H1 (cell line): ENCODE data around the gene RALGDS.

Experiments used
- BACH1 ChIP-seq: IDR thresholded peaks from 2 replicates; pipeline ENCODE4 v1.6.1; 2012; ENCODE audit warnings: low read length, improper control_type of control experiment
- CHD2 ChIP-seq: IDR thresholded peaks from 2 replicates; pipeline ENCODE4 v1.6.1; 2012; ENCODE audit warnings: low read length, improper control_type of control experiment
- CHD7 ChIP-seq: fragments of 300-600 bp; sonication (generic); IDR thresholded peaks from 2 replicates; pipeline ENCODE4 v1.7.1; 2012; ENCODE audit warnings: low read length, moderate library complexity, mild to moderate bottlenecking, inconsistent platforms; ENCODE audit not compliant: insufficient replicate concordance
- CTCF ChIP-seq, 3 experiments: IDR thresholded peaks; 1 replicate in 2 of 3; 2 replicates in 1 of 3; pipeline versions ENCODE4 v1.5.1 to v1.6.1; 2011; ENCODE audit warnings: low read length in 3 of 3, mild to moderate bottlenecking in 3 of 3, inconsistent platforms in 2 of 3, low read depth in 1 of 3, moderate library complexity in 1 of 3; ENCODE audit not compliant: insufficient read depth in 1 of 3; ENCODE audit errors: control extremely low read depth in 1 of 3
- EP300 ChIP-seq, 2 experiments: IDR thresholded peaks; 1 replicate in 1 of 2; 2 replicates in 1 of 2; pipeline ENCODE4 v1.6.1; 2011 to 2012; ENCODE audit warnings: low read depth in 2 of 2, low read length in 2 of 2, mild to moderate bottlenecking in 2 of 2, borderline replicate concordance in 1 of 2, inconsistent platforms in 1 of 2, moderate library complexity in 1 of 2
- HDAC6 ChIP-seq: IDR thresholded peaks from one replicate; pipeline ENCODE4 v1.7.1; 2012; ENCODE audit warnings: low read depth, mild to moderate bottlenecking, inconsistent platforms, low read length, moderate library complexity
- JUND ChIP-seq: IDR thresholded peaks from 2 replicates; pipeline ENCODE4 v1.6.1; 2011; ENCODE audit warnings: mild to moderate bottlenecking, improper control_type of control experiment, low read length
- POLR2A ChIP-seq, 2 experiments: IDR thresholded peaks; 1 replicate in 1 of 2; 2 replicates in 1 of 2; pipeline ENCODE4 v1.6.1; 2011; ENCODE audit warnings: low read depth in 2 of 2, low read length in 2 of 2, mild to moderate bottlenecking in 2 of 2; ENCODE audit errors: control extremely low read depth in 1 of 2
- POLR2AphosphoS5 ChIP-seq: IDR thresholded peaks from 2 replicates; pipeline ENCODE4 v1.6.1; 2011; ENCODE audit warnings: low read depth, low read length
- RAD21 ChIP-seq, 2 experiments: IDR thresholded peaks in 1 of 2; conservative IDR thresholded peaks in 1 of 2; 2 replicates each; pipeline ENCODE4 v1.6.1; 2011; ENCODE audit warnings: low read depth in 2 of 2, low read length in 2 of 2, improper control_type of control experiment in 1 of 2, inconsistent platforms in 1 of 2, mild to moderate bottlenecking in 1 of 2, moderate library complexity in 1 of 2
- SIRT6 ChIP-seq: IDR thresholded peaks from one replicate; pipeline ENCODE4 v1.7.1; 2012; ENCODE audit warnings: low read length, inconsistent platforms
- SP1 ChIP-seq: IDR thresholded peaks from 2 replicates; pipeline ENCODE4 v1.6.1; 2011; ENCODE audit warnings: low read depth, low read length
- YY1 ChIP-seq: IDR thresholded peaks from 2 replicates; pipeline ENCODE4 v1.6.1; 2011; ENCODE audit warnings: low read depth, mild to moderate bottlenecking, low read length

GRCh38 chr9:133129001-133129795, 8.2 kb upstream of the RALGDS start:
- TF ChIP-seq SIRT6 (no peak), BACH1 (no peak), CHD7 (no peak), EP300 (IDR thresholded peaks at IDR 0.05; ENCODE audit: borderline replicate concordance in 1 of 2, low read depth in 2 of 2, low read length in 2 of 2) (no peak), JUND (no peak), YY1 (no peak), CTCF (IDR thresholded peaks at IDR 0.05; ENCODE audit: control extremely low read depth in 1 of 3, insufficient read depth in 1 of 3, low read depth in 1 of 3, low read length in 3 of 3) (no peak), CHD2 (no peak), SP1 (no peak), POLR2A (IDR thresholded peaks at IDR 0.05; ENCODE audit: control extremely low read depth in 1 of 2, low read depth in 2 of 2, low read length in 2 of 2) (no peak), RAD21 (IDR thresholded peaks at IDR 0.05 in 1 of 2, conservative IDR thresholded peaks at IDR 0.05 in 1 of 2; ENCODE audit: low read depth in 2 of 2, low read length in 2 of 2) (no peak), HDAC6 (no peak), POLR2AphosphoS5 (no peak)
